GM12878 (cell line): ENCODE data around the gene CALY.

ENCODE experiments used
- EP300 ChIP-seq, 2 experiments: fragments of 150-350 bp in 1 of 2; IDR thresholded peaks; 2 replicates each; pipeline ENCODE4 v1.6.1; 2011 to 2012; ENCODE audit warnings: low read depth in 2 of 2, low read length in 2 of 2, borderline replicate concordance in 1 of 2, improper control_type of control experiment in 1 of 2, inconsistent platforms in 1 of 2; ENCODE audit not compliant: control insufficient read depth in 1 of 2
- EZH2 ChIP-seq: IDR thresholded peaks from 2 replicates; pipeline ENCODE4 v1.6.1; 2012; ENCODE audit warnings: low read depth, mild to moderate bottlenecking, control low read depth, inconsistent platforms, low read length, borderline replicate concordance; ENCODE audit not compliant: control insufficient read depth
- SMAD1 ChIP-seq: fragments of 450-650 bp; IDR thresholded peaks from 2 replicates; pipeline ENCODE4 v1.6.1; 2018; ENCODE audit warnings: mild to moderate bottlenecking, low read depth; ENCODE audit not compliant: partially characterized antibody
- ZSCAN29 ChIP-seq: fragments of 450-650 bp; IDR thresholded peaks from 2 replicates; pipeline ENCODE4 v1.6.1; 2017; ENCODE audit warnings: mild to moderate bottlenecking, moderate library complexity
- TF ChIP-seq, protein P1 (sequence below), 3 experiments: IDR thresholded peaks in 2 of 3; conservative IDR thresholded peaks in 1 of 3; 2 replicates each; pipeline ENCODE4 v1.5.1; 2011; ENCODE audit warnings: low read depth in 3 of 3, low read length in 3 of 3, mild to moderate bottlenecking in 3 of 3, control low read depth in 2 of 3, moderate library complexity in 2 of 3, inconsistent platforms in 1 of 3, mixed read lengths in 1 of 3; ENCODE audit not compliant: control insufficient read depth in 2 of 3, insufficient read depth in 1 of 3; ENCODE audit errors: extremely low read depth in 1 of 3
- TF ChIP-seq, protein P2 (sequence below): IDR thresholded peaks from 2 replicates; pipeline ENCODE4 v1.6.1; 2012; ENCODE audit warnings: low read depth, low read length, improper control_type of control experiment

DNA sequence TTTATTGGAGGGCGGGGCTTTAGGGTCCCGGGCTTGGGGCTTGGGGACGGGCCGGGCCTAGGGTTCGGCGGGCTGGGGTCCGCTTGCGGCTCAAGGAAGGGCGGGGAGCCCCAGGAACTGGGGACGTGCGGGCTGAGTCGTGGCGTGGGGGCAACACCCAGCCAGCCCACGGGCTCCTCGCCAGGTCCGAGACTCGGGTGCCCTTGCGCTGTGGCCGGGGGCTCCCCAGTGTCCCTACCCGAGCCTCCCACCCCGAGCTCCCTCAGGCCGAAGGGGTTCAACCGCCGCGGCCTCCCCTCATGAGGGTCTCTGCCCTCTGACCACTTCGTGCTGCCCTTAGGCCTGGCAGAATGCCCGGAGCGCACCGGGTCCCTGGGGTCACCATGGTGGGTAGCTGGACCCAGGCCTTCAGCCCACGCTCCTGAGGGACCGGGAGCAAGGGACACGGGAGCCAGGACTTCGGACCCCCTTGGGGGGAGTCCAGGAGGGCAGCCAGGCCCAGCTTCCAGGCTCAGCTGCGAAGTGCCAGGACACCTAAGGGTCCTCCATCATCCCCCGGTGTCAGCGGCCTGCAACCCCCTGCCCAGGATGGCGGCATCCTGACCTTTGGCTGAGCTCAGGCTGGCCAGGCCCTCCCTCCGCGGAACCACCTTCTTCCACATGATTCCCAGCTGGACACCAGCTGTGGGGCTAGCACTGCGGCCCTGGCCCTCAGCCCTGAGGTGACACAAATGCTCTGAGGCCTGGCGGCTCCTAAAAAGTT lies 21.6 kb upstream of the CALY start:
- TF ChIP-seq, protein P1, sequence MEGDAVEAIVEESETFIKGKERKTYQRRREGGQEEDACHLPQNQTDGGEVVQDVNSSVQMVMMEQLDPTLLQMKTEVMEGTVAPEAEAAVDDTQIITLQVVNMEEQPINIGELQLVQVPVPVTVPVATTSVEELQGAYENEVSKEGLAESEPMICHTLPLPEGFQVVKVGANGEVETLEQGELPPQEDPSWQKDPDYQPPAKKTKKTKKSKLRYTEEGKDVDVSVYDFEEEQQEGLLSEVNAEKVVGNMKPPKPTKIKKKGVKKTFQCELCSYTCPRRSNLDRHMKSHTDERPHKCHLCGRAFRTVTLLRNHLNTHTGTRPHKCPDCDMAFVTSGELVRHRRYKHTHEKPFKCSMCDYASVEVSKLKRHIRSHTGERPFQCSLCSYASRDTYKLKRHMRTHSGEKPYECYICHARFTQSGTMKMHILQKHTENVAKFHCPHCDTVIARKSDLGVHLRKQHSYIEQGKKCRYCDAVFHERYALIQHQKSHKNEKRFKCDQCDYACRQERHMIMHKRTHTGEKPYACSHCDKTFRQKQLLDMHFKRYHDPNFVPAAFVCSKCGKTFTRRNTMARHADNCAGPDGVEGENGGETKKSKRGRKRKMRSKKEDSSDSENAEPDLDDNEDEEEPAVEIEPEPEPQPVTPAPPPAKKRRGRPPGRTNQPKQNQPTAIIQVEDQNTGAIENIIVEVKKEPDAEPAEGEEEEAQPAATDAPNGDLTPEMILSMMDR (IDR thresholded peaks at IDR 0.05 in 2 of 3, conservative IDR thresholded peaks at IDR 0.05 in 1 of 3; ENCODE audit: control insufficient read depth in 2 of 3, extremely low read depth in 1 of 3, insufficient read depth in 1 of 3, low read depth in 3 of 3, low read length in 3 of 3), result no peak
- TF ChIP-seq EZH2, result no peak
- TF ChIP-seq ZSCAN29, result no peak
- TF ChIP-seq SMAD1, result no peak
- no peak for TF ChIP-seq EP300 (IDR thresholded peaks at IDR 0.05; ENCODE audit: borderline replicate concordance in 1 of 2, control insufficient read depth in 1 of 2, low read depth in 2 of 2, low read length in 2 of 2)
- TF ChIP-seq, protein P2, sequence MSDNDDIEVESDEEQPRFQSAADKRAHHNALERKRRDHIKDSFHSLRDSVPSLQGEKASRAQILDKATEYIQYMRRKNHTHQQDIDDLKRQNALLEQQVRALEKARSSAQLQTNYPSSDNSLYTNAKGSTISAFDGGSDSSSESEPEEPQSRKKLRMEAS, result no peak
